GM21526 (cell line): ENCODE measurements around the gene EWSR1.
"Not testable (repeated sequence)": the region's sequence is repeated elsewhere in the genome, so short reads cannot be mapped to it uniquely, and the experiment has no call there.

Experiments
- ATAC-seq: cut with Tn5 transposase; IDR thresholded peaks from one replicate; pipeline ENCODE4 v1.9.1; 2021; ENCODE audit warnings: moderate library complexity; ENCODE audit not compliant: unreplicated experiment, low FRiP score

The EWSR1 gene

DNA sequence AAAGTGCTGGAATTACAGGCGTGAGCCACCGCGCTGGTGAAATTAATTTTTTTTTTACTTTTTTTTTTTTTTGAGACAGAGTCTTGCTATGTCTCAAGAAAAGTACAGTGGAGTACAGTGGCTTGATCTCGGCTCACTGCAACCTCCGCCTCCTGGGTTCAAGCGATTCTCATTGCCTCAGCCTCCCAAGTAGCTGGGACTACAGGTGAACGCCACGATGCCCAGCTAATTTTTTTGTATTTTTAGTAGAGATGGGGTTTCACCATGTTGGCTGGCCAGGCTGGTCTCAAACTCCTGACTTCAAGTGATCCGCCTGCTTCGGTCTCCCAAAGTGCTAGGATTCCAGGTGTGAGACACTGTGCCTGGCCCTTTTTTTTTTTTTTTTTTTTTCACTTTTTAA is 20.2 kb upstream of the EWSR1 start:
- ATAC-seq, result not testable (repeated sequence)

DNA sequence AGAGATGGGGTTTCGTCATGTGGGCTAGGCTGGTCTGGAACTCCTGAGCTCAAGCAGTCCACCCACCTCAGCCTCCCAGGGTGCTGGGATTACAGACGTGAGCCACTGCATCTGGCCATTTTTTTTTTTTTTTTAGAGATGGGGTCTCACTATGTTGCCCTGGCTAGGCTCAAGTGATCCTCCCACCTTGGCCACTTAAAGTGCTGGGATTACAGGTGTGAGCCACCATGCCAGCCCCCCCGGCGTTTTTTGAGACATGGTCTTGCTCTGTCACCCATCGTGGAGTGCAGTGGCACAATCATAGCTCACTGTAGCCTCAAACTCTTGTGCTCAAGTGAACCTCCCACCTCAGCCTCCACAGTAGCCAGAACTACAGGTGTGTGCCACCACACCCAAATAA is 16.8 kb upstream of the EWSR1 start:
- no peak for ATAC-seq

DNA sequence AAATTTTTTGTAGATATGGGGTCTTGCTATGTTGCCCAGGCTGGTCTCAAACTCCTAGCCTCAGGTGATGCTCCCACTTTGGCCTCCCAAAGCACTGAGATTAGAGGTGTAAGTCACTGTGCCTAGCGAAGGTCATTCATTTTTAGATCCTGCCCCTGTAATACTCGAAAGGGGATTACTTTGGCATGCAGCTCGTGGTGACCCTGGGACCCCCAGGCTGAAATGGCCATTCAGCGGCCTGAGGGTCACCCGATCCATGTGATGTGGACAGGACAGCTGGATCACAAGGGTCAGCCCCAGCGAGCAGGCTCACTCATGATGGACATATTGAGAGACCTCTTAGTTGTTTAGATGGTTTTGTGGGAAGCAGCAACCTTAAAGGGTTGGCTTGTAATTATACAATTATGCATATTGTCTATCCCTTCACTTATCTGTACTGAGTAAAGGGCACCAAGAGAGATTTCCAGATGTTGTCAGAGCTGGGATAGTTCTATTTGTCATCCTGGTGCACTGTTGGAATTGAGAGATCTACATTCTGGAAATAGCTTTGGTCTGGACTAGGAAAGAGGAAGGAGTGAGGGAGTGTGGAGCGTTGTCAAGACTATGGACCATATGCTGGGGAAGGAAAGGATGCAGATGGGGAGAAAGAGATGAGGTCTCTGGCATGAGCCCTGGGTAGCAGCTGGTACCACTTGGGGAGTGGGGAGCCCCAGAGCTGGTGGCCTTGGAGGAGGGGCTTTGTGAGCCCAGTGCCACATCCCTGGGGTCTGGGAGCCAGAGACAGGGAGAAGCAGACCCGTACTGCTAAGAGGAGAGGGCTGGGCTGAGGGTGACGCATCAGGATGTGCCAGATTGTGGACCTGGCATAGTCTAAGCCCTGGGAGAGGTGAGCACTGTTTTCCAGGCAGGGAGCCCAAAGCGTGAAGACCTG is 15.8 kb upstream of the EWSR1 start:
- no peak for ATAC-seq

DNA sequence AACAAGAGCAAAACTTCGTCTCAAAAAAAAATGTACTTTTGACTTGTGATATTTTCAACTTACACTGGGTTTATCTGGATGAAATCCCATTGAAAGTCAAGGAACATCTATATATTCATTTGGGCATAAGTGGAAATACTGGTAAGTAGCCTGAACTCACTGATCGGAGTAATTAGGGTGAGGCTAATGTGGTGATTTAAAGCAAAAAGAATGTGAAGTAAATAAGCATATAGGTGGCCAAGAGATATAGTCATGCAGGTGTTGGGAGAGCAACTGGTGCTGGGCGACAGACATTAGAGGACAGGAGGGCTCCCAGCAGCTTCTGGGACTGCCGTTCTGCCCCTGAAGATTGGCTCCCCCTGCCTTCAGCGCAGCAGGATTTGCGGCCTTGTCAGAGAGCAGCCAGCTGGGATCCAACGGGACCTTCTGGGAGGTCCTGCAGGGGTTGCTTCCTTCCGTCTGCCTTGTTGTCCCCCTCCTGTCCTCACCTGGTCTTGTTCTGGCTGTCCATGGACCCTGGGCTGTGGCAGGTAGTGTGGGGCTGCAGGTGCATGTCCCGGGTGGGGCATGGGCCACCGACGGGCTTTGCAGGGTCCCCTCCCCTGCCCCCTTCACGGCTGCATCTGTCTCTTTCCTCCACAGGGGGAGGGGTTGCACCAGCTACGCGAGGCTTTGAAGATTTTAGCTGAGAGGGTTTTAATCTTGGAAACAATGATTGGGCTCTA is 14.3 kb upstream of the EWSR1 start:
- ATAC-seq, result no peak

DNA sequence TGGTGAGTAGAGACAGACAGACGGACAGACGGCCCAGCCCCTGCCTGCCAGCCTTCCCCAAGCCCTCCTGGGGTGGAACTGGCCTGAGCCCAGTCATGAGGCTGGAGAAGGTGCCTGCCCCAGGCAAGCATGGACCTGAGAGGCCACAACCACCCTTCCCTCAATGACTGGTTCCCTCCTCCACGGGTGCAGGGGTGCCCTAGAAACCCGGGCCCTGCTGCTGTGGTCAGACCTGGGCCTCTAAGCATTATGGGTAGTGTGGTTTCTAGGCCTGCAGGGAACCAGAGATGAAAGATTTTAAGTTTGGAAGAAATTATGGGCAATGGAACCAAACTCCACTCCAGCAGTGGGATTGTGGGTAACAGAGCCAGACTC is 13.8 kb upstream of the EWSR1 start:
- ATAC-seq, result no peak

DNA sequence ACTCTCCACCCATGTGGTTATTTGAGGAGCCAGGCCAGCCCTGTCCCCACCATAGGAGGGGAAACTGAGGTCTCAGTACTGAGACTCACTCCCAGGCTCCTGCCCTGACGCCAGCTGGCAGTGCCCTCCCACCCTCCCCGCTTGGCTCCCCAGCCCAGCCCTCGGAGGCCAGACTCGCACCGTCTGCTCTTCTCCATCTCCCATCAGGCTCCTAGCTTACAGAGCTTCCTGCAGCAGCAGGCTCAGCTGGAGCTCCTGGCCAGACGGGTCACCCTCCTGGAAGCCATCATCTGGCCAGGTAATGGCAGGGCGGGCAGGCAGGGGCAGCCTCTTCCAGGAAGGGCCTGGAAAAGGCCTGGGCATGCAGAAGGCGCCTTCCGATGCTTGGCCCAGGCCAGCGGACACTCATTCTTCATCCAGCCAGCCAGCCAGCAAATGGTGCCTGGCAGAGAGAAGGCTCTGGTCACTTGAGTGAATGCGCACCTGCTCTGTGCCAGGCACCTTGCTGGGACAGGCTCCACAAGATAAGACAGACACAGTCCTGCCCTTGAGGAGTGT is 12.9 kb upstream of the EWSR1 start:
- no peak for ATAC-seq

DNA sequence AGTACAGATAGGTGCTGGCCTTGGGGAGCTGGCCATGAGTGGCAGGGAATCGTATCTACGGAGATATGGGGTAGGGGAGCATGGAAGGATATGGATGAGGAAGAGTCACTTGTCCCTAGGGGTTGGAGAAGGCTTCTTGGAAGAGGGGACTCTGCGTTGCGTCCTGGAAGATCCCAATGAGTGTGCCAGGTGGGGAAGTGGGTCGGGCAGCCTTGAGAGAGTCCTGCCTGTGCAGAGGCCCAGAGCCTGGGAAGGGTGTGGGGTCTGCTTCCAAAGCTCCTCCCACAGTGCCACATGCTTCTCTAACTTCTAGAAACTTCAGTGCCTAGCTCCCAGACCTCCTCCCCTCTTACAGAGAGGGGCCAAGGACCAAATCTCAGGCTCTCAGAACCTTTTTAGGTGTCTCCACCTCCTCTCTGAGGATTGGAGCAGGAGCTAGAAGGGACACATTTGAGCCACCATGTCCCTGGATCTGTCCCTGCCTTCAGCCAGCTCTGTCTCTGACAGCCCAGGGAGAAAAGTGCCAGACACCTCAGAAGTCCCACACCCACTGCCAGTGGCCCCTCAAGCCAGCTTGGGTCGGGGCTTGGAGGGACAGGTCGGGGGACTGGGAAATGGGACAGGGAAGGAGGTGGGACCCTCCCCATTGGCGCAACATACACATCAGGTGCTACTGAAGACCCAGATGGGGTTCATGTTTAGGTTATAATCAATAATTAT is 11.3 kb upstream of the EWSR1 start:
- no peak for ATAC-seq

DNA sequence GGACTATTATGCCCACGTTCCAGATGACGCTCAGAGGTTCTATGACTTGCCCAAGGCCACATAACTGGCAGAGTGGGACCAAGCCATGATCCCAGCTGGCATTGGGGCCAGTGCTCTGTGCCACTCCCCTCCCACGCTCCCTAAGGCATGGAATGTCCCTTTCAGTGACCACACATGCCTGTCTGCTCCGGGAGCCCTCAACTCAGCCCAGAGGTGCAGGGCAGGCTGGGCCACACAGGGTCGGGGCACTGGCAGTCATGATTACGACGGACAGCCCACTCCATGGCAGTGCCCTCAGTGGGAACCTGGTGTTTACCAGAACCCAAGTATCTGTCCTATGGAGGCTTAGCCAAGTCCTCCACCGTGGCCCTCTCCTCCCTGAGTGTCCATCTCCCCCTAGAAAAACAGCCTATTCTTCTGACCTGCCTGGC is 10.3 kb upstream of the EWSR1 start:
- ATAC-seq, result no peak

DNA sequence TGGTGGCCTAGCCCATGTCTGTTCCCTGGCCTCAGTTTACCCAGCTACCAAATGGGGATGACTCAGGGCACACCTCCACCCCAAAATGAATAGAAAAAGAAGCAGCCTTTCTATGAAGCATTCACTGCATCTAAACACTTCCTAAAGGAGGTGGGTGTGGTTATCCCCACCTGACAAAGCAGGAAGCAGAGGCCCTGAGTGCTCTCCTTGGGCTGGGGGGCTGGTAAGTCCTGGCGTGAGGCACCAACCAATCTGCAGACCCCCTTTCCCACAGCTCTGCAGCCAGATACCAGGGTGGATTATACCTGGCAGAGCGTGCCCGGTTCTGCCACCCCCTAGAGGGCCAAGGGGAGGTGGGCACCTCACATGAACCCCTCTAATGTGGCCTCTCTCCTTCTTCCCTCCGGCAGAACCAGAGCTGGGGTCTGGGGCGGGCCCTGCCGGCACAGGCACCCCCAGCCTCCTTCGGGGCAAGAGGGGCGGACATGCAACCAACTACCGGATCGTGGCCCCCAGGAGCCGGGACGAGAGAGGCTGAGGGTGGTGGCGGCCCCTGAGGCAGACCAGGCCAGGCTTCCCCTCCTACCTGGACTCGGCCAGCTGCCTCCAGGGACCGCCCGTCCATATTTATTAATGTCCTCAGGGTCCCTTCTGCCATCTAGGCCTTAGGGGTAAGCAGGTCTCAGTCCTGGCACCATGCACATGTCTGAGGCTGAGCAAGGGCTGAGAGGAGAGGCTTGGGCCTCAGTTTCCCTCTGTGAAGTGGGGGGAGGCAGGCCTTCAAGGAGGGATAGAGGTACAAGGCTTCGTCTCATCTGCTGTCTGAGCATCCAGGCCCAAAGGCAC is 9.4 kb upstream of the EWSR1 start:
- ATAC-seq, result no peak

DNA sequence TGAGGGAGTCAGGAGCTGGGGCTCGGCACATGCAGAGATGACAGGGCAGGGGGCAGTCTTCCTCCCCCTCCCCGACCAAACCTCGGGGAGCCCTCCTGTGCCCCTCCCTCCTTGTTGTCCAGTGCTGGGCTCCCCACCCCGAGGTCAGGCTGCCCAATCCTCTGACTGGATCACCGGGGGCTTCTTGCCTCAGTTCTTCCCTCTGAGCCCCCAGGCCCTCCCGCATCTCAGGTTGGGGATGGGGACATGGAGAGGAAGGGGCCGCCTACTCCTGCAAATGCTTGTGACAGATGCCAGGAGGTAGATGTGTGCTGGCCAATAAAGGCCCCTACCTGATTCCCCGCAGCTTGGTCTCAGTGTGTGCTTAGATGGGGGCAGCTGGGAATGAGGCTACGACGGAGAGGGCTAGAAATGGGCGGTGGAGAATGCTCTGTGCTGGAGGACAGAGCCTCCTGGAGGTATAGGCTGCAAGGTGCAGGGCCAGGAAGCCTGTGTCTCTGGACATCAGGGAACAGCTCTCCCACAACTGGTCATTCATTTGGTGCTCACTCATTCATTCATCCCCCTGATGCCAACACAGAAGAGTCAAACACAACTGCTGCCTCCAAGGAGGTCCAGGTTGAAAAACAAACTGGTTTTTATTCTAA is 8.7 kb upstream of the EWSR1 start:
- no peak for ATAC-seq

DNA sequence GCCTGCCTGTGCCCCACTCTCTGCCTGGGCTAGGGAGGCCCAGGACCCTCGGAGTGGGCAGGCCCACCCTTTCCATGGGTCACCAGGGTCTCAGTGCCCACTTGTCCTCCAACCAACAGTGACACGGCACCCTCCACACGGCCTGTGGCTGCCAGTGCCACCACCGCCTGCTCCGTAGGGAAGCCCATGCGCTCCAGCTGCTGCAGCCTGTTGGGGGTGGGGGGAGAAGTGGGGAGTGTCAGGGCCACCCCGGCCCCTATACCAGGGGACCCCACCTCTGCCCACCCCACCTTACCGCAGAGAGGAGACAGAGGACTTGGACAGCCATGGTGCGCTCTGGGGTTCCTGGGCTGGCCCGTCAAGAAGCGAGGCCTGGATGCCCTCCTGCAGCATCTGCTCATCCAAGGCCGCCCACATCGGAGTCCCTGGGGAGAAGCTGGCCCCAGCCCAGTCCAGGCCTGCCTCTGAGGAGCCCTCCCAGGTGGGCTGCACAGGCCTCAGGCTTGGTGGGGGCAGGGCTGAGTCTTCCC is 8.0 kb upstream of the EWSR1 start:
- no peak for ATAC-seq

DNA sequence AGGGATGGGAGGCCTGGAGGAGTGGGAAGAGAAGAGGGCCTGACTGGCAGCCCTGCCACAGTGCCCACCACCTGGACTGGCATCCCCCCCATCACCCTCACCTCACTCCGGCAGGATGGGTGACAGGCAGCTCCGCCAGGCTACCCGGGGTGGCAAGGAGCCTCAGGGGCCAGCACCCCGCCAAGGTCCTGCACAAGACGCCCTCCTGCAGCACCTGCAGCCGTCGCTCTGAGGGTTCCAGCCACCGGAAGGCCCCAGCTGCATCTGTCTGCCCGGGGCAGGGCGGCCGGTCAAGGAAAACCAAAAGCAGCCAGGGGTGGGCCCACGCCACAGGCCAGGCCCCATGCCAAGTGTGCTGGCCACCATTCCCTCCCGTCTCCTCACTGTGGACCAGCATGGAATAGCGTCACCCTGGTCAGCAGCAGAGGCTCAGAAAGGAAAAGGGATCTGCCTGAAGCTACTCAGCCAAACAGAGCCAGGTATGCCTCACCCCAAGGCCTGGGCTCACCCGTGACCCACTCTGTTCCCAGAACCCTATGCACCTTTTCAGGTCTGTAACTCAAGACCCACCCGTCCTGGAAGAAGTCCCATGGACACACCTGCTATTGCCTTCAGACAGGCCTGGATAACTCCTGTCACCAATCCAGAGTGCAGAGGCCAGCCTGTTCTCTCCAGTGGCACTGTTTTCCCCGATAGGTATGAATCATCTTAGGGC is 7.3 kb upstream of the EWSR1 start:
- no peak for ATAC-seq

DNA sequence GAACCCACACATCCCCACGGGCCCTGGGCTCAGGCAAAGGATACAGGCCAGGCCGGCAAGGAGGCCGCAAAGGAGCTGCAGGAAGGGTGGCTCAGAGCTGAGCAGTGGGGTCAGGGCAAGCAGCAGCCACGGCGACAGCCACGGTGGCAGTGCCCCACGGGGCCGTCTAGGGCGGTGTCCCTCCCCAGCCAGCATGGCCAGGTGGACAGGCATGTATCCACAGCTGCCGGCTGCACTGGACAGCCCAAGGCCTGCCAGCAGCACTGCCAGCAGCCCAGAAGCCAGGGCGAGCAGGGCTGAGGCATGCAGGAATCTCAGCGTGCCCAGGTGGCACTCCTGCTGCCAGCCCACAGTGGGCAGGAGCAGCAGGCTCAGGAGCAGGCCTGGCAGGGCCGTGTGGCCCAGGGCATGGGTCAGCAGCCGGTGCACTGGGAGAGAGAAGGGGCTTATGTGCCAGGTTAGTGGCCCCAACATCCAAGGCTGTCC is 4.2 kb upstream of the EWSR1 start:
- no peak for ATAC-seq

DNA sequence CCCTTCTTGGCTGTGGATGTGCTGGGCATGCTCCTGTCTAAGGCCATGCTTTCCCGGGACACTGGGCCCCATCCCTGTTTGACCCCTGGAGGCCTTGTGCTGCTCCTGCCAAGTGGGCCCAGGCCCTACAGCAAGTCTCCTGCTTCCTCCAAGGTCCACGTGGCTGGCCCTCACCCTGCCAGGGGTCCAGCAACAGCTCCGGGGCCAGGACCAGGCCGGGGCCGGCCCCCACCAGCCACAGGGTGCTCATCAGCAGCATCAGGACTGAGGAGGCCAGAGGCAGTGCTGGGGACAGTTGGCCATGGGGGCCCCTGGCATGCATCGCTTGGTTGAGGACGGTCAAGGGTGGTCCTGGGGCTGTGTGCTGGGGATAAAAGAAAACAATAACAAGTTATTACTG is 2.8 kb upstream of the EWSR1 start:
- ATAC-seq, result no peak

DNA sequence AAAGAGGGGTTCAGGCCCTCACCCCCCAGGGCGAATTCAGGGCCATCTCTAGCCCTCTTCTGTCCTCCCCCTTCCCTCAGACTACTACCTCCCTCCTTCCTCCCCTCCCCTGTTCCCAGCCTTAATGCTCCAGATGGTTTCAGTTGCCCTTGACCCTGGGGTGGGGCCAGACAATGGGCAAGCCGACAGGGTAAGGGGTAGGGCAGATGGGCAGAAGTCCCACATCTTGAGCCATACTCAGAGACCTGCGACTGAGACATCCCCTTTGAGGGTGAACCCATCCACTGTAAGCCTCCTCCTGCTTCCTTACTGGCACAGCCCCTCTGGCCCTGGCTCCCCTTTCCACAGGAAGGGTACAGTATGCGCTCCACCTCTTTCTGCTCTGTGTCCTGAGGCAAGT is 2.1 kb upstream of the EWSR1 start:
- ATAC-seq, result no peak

DNA sequence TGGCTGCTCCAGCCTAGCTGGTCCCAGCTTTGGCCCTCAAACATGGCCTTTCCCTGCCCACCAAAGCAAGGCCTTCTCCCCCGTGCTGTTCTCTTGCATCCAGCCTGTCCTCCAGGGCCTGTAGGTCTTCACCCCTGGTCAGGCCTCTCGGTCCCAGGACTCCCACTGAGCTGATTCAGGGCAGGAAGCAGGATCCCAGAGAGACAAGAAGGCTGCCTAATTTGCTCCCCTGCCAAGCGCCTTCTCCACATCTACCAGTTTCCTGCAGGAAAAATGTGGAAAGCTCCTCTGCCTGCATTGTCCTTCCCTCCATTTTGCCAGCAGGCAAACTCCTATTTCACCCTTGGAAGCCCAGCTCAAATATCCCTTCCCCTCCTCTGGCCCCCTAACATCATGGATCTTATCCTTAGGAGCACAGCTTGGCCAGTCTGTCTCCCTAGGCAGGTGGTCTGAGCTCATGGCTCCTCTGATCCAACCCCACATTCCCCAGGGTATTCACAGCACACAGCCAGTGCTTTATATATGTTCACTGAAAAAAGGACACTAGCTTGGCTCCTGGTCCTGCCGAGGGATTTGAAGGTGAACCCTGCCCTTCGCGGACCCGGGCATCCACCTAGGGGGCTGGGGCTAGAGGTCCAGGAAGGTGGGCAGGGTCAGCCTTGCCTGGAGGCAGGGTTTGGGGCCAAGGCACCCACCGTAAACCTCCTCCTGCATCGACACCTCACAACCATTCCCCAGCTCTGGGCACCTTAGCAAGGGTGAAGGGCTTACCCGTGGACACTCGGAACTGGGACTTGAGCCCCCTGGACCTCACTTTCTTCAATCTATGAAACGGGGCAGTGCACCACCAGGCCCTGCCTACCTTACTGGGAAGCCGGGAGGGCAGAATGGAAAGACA is 1.3 kb upstream of the EWSR1 start:
- ATAC-seq, result no peak

DNA sequence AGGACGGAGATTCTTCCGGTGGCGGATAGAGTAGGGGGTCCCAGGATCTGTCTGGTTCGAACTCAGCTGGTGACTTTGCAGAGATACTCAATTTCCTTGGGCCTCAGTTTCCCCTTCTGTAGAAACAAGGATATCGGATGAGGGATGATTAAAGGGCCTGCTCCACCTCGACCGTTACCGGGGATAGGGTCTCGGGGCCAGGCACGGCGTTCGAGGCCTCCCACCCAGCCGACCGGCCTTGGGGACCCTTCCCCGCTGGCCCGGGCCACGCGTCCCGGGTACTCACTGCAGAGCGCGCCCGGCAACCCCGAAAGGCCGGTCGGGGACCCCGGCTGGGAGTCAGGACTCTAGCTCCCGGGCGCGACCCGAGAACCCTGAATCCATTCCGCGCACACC is 608 bp upstream of the EWSR1 start:
- no peak for ATAC-seq
